ENCODE measurements around the gene CNTN2. TPM values are rescaled to one million over a fixed set of nuclear protein-coding genes. Genes with fewer than 3 reads are reported as not detected.

Gene CNTN2
- total RNA-seq, 1 experiment from 2014 or later = 1.2 TPM

DNA sequence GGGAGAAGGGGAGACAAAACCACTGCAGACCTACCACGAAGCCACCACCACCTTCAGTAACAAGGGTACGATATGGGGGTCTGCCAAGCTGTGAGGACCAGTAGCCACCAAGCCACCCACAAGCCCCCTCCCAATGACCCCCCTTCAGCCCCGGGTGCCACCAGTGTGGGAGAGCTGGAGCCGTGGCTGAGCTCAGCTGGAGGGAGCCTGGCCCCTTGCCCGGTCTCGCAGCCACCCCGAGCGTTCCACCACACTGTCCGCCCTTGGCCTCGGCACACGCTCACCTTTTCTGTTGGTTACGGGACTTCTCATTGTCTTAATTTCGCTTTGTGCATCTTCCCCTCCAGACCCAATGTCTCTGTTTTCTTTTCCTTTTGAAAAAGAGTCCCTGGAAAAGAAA lies 26.4 kb upstream of the CNTN2 start:
- no peak for ATAC-seq
- peaks cover 9% of the 10 kb centered on the region for H3K27me3 Mint-ChIP-seq (ENCODE audit: low read depth)
- POLR2A ChIA-PET = no interaction called here
- no peak for DNase-seq (ENCODE audit: low spot score)
- H3K4me3 Mint-ChIP-seq = no peak overlapping the region
- H3K36me3 Mint-ChIP-seq = no peaks in the 10 kb centered on the region
- H3K9me3 Mint-ChIP-seq = no peaks in the 10 kb centered on the region
- H3K27ac Mint-ChIP-seq = no peak overlapping the region
- TF ChIP-seq, protein P1, sequence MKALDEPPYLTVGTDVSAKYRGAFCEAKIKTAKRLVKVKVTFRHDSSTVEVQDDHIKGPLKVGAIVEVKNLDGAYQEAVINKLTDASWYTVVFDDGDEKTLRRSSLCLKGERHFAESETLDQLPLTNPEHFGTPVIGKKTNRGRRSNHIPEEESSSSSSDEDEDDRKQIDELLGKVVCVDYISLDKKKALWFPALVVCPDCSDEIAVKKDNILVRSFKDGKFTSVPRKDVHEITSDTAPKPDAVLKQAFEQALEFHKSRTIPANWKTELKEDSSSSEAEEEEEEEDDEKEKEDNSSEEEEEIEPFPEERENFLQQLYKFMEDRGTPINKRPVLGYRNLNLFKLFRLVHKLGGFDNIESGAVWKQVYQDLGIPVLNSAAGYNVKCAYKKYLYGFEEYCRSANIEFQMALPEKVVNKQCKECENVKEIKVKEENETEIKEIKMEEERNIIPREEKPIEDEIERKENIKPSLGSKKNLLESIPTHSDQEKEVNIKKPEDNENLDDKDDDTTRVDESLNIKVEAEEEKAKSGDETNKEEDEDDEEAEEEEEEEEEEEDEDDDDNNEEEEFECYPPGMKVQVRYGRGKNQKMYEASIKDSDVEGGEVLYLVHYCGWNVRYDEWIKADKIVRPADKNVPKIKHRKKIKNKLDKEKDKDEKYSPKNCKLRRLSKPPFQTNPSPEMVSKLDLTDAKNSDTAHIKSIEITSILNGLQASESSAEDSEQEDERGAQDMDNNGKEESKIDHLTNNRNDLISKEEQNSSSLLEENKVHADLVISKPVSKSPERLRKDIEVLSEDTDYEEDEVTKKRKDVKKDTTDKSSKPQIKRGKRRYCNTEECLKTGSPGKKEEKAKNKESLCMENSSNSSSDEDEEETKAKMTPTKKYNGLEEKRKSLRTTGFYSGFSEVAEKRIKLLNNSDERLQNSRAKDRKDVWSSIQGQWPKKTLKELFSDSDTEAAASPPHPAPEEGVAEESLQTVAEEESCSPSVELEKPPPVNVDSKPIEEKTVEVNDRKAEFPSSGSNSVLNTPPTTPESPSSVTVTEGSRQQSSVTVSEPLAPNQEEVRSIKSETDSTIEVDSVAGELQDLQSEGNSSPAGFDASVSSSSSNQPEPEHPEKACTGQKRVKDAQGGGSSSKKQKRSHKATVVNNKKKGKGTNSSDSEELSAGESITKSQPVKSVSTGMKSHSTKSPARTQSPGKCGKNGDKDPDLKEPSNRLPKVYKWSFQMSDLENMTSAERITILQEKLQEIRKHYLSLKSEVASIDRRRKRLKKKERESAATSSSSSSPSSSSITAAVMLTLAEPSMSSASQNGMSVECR (CRISPR knock-in tag; IDR thresholded peaks at IDR 0.05; ENCODE audit: borderline replicate concordance) = no peak
- TF ChIP-seq HMGA2 (CRISPR knock-in tag; IDR thresholded peaks at IDR 0.05) (no peak), PRRX2 (CRISPR knock-in tag; IDR thresholded peaks at IDR 0.05) (no peak), NR3C1 (CRISPR knock-in tag; conservative IDR thresholded peaks at IDR 0.05; ENCODE audit: low read depth) (no peak), KAT7 (CRISPR knock-in tag; IDR thresholded peaks at IDR 0.05; ENCODE audit: borderline replicate concordance) (no peak), NR2C2 (CRISPR knock-in tag; IDR thresholded peaks at IDR 0.05) (no peak), CDX4 (CRISPR knock-in tag; IDR thresholded peaks at IDR 0.05; ENCODE audit: borderline replicate concordance) (no peak), ZNF219 (CRISPR knock-in tag; IDR thresholded peaks at IDR 0.05; ENCODE audit: borderline replicate concordance) (no peak), JUN (CRISPR knock-in tag; IDR thresholded peaks at IDR 0.05) (no peak), E2F1 (CRISPR knock-in tag; IDR thresholded peaks at IDR 0.05) (no peak), PRDM15 (CRISPR knock-in tag; IDR thresholded peaks at IDR 0.05) (no peak), MYBL2 (CRISPR knock-in tag; IDR thresholded peaks at IDR 0.05) (no peak), OVOL2 (CRISPR knock-in tag; IDR thresholded peaks at IDR 0.05; ENCODE audit: borderline replicate concordance) (no peak), ESRRA (CRISPR knock-in tag; IDR thresholded peaks at IDR 0.05; ENCODE audit: borderline replicate concordance) (no peak), GABPB1 (CRISPR knock-in tag; IDR thresholded peaks at IDR 0.05) (no peak), FOXJ3 (CRISPR knock-in tag; IDR thresholded peaks at IDR 0.05; ENCODE audit: borderline replicate concordance) (no peak)
- TF ChIP-seq, protein P2, sequence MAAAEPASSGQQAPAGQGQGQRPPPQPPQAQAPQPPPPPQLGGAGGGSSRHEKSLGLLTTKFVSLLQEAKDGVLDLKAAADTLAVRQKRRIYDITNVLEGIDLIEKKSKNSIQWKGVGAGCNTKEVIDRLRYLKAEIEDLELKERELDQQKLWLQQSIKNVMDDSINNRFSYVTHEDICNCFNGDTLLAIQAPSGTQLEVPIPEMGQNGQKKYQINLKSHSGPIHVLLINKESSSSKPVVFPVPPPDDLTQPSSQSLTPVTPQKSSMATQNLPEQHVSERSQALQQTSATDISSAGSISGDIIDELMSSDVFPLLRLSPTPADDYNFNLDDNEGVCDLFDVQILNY (CRISPR knock-in tag; IDR thresholded peaks at IDR 0.05) = no peak
- TF ChIP-seq, protein P3, sequence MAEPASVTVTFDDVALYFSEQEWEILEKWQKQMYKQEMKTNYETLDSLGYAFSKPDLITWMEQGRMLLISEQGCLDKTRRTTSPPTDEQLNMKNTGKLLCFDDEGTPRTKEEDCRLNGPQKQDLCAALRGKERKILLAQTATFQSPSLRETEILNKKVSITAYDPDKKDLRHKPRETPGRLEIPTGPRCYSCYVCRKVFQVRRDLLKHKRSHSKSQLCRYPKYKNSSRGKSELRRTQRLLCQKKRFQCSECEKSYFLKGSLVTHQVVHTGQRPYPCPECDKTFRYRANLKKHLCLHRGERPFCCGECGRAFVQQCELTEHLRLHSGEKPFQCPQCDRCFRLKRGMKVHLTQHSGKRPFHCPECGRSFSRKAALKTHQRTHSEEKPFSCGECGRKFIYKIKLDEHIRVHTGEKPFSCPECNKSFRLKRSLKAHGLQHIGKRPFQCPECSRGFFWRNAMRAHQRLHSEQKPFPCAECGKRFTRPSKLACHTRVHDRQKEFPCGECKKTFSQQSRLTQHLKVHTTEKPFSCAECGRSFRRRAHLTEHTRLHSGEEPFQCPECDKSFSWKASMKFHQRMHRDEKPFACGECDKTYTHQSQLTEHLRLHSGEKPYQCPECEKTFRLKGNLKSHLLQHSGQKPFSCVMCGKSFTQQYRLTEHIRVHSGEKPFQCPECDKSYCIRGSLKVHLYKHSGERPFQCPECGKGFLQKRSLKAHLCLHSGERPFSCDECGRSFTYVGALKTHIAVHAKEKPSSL (CRISPR knock-in tag; conservative IDR thresholded peaks at IDR 0.05) = no peak
- H3K4me1 Mint-ChIP-seq = peaks cover 30% of the 10 kb centered on the region
- CTCF ChIA-PET = interaction anchor here (1.3 to 6.1 kb wide), 2 partner anchors 45 to 50 kb away, joined by 3 to 57 read pairs; no protein-coding TSS in a partner anchor
